Uterus (tissue), 4 donors: ENCODE measurements around the gene UPF1. TPM values are rescaled to one million over a fixed set of nuclear protein-coding genes. Genes with fewer than 3 reads are reported as not detected.
"Not testable (repeated sequence)": the region's sequence is repeated elsewhere in the genome, so short reads cannot be mapped to it uniquely, and the experiment has no call there.

Experiments
- DNase-seq, 2 donors: peaks; one replicate each; pipeline ENCODE4 v3.0.0-alpha.2; 2019 to 2020
- H3K27ac ChIP-seq, 2 donors: fragments of 200-600 bp; sonication (generic); 1 replicate in 1 of 2; 2 replicates in 1 of 2; pipeline ENCODE4 v1.5.1; 2016 to 2018
- H3K27me3 ChIP-seq, 2 donors: fragments of 200-600 bp; sonication (generic); one replicate each; pipeline ENCODE4 v1.5.1; 2018 to 2019; ENCODE audit warnings: control low read depth in 1 of 2
- H3K36me3 ChIP-seq, 2 donors: fragments of 200-600 bp; sonication (generic); one replicate each; pipeline ENCODE4 v1.5.1; 2019; ENCODE audit warnings: control low read depth in 1 of 2
- H3K4me1 ChIP-seq, 2 donors: fragments of 200-600 bp; sonication (generic); one replicate each; pipeline ENCODE4 v1.5.1; 2018 to 2019; ENCODE audit warnings: control low read depth in 1 of 2
- H3K4me3 ChIP-seq, 2 donors: fragments of 200-600 bp; sonication (generic); 1 replicate in 1 of 2; 2 replicates in 1 of 2; pipeline ENCODE4 v1.5.1; 2018 to 2019; ENCODE audit warnings: mild to moderate bottlenecking in 1 of 2
- H3K9me3 ChIP-seq, 2 donors: fragments of 200-600 bp; sonication (generic); one replicate each; pipeline ENCODE4 v1.5.1; 2019; ENCODE audit warnings: control low read depth in 1 of 2
- CTCF ChIP-seq, 4 experiments: fragments of 200-600 bp in 2 of 4; fragments of 450-650 bp in 2 of 4; sonication (generic) in 2 of 4; IDR thresholded peaks; one replicate each; pipeline ENCODE4 v1.5.1; 2016 to 2019; ENCODE audit warnings: antibody characterized with exemption in 4 of 4, mild to moderate bottlenecking in 2 of 4, moderate library complexity in 1 of 4
- POLR2A ChIP-seq, 2 donors: fragments of 450-650 bp; IDR thresholded peaks; one replicate each; pipeline ENCODE4 v1.6.1; 2016; ENCODE audit warnings: antibody characterized with exemption in 2 of 2, mild to moderate bottlenecking in 1 of 2, moderate library complexity in 1 of 2
- intact Hi-C: fragments of 100-400 bp; cut with DNase I; formaldehyde crosslinking; loops from one replicate; pipeline ENCODE4 v1.15.1; 2023; ENCODE audit warnings: low total_unique reads
- total RNA-seq, 4 donors: library from RNA; depleted of rRNA in 3 of 4; stranded (reverse); fragments of >200 nt in 3 of 4; gene quantifications; one replicate each; pipeline versions ENCODE4 v1.1.0 to v1.2.4, GENCODE V29; 2014 to 2023
- donor health status: DM: yes; HTN: yes; CAD: no.

Gene UPF1
- total RNA-seq, 4 donors from 2014 or later: 17.9 to 105 (median 43.7) TPM

GRCh38 chr19:18807861-18808331 lies 23.9 kb upstream of the UPF1 start:
- Histone ChIP-seq H3K4me3 (no peak overlapping the region), H3K27me3 (no peaks in the 10 kb centered on the region), H3K9me3 (no peaks in the 10 kb centered on the region), H3K36me3 (no peaks in the 10 kb centered on the region), H3K27ac (peak overlapping the region; percentile 73 to 80), H3K4me1 (no peaks in the 10 kb centered on the region)
- intact Hi-C loops: no loop called here
- TF ChIP-seq POLR2A (IDR thresholded peaks at IDR 0.05): no peak
- TF ChIP-seq CTCF (IDR thresholded peaks at IDR 0.05): no peak
- peak; percentile 64 to 69 for DNase-seq

- intact Hi-C loops: no loop called here
- Histone ChIP-seq H3K4me3 (no peak overlapping the region), H3K9me3 (no peaks in the 10 kb centered on the region), H3K27ac (peak overlapping the region; percentile 70 to 73), H3K4me1 (no peaks in the 10 kb centered on the region), H3K27me3 (no peaks in the 10 kb centered on the region), H3K36me3 (no peaks in the 10 kb centered on the region)
- TF ChIP-seq POLR2A (IDR thresholded peaks at IDR 0.05): no peak
- peak in 1 of 4 experiments; percentile 10 for TF ChIP-seq CTCF (IDR thresholded peaks at IDR 0.05)
- peak; percentile 83 to 90 for DNase-seq
Observed at GRCh38 chr19:18809149-18809868, 22.4 kb upstream of the UPF1 start.

- H3K4me1 ChIP-seq, DNase-seq, intact Hi-C loops: not testable (repeated sequence)
Observed at GRCh38 chr19:18811638-18812037, 20.1 kb upstream of the UPF1 start.

DNA sequence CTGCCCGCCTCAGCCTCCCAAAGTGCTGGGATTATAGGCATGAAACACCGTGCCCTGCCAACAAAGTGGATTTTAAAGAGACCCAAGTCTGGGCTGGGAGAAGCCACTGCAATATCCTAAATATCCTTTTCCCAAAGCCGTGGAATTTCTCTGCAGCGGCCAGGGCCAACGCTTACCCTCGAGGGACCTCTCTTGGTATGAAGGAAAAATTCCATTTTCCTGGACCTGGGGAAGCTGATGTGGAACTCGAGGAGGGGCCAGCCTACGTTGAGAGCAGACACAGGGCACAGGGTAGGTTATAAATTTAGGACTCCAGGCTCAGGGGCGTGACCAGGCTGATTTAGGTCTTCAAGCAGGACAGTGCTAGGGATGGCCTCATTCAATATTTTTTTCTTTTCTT lies 17.7 kb upstream of the UPF1 start:
- DNase-seq: peak in 1 of 2 donors; percentile 42
- intact Hi-C loops: no loop called here

More at GRCh38 chr19:18811638-18812037, 20.1 kb upstream of the UPF1 start:
- H3K27me3 ChIP-seq, H3K36me3 ChIP-seq, H3K27ac ChIP-seq, H3K4me3 ChIP-seq, H3K9me3 ChIP-seq: not testable (repeated sequence)

DNA sequence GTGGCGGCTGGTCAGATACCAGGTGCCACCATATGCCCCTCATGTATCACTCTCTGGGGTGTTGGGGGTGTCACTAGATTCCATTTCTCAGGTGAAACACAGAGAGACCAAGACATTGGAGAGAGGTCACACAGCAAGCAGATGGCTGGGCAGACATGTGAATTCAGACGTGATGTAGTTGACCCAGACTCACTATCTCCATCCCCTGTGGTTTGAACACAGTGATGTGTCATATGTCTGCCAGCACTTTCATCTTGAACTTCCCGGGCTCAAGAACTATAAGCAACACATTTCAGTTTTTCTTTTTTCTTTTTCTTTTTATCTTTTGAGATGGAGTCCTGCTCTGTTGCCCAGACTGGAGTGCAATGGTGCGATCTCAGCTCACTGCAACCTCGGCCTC lies 16.1 kb upstream of the UPF1 start:
- intact Hi-C loops: no loop called here
- no peak for TF ChIP-seq POLR2A (IDR thresholded peaks at IDR 0.05)
- no peak for TF ChIP-seq CTCF (IDR thresholded peaks at IDR 0.05)
- H3K9me3 ChIP-seq: no peaks in the 10 kb centered on the region

More for the DNA sequence above, 17.7 kb upstream of the UPF1 start:
- Histone ChIP-seq H3K36me3 (no peaks in the 10 kb centered on the region), H3K4me1 (no peaks in the 10 kb centered on the region), H3K4me3 (no peak overlapping the region), H3K27me3 (no peaks in the 10 kb centered on the region), H3K27ac (no peak overlapping the region), H3K9me3 (no peaks in the 10 kb centered on the region)
- TF ChIP-seq POLR2A (IDR thresholded peaks at IDR 0.05) (no peak), CTCF (IDR thresholded peaks at IDR 0.05) (peak in 1 of 4 experiments; percentile 12)

GRCh38 chr19:18816645-18817044 lies 15.1 kb upstream of the UPF1 start:
- H3K9me3 ChIP-seq, H3K36me3 ChIP-seq, DNase-seq, H3K27me3 ChIP-seq, H3K4me1 ChIP-seq, intact Hi-C loops, H3K4me3 ChIP-seq, H3K27ac ChIP-seq: not testable (repeated sequence)

More for the DNA sequence above, 16.1 kb upstream of the UPF1 start:
- H3K27ac ChIP-seq: no peak overlapping the region
- DNase-seq: no peak
- H3K27me3 ChIP-seq: no peaks in the 10 kb centered on the region
- H3K4me3 ChIP-seq: no peak overlapping the region
- no peaks in the 10 kb centered on the region for H3K4me1 ChIP-seq
- no peaks in the 10 kb centered on the region for H3K36me3 ChIP-seq
